Pancreas (tissue), 10 donors: ENCODE data around the gene SALL3. TPM values are rescaled to one million over a fixed set of nuclear protein-coding genes. Genes with fewer than 3 reads are reported as not detected.

ENCODE experiments used
- ATAC-seq, 4 donors: fragments of 200-7000 bp; cut with Tn5 transposase; one replicate each; pipeline versions ENCODE4 v1.8.0 to v1.9.1; 2020; ENCODE audit warnings: mild to moderate bottlenecking in 4 of 4, moderate library complexity in 4 of 4
- DNase-seq, 6 donors: peaks; one replicate each; pipeline ENCODE4 v3.0.0-alpha.2; 2020
- FAIRE-seq: peaks from 2 replicates; lab custom pipeline; 2012; peaks lifted over from hg19 to GRCh38; lab: Jason Lieb, UNC
- H3K27ac ChIP-seq, 4 donors: fragments of 200-600 bp; sonication (generic); 1 replicate in 3 of 4; 2 replicates in 1 of 4; pipeline versions ENCODE4 v1.5.0 to v1.8.0; 2020
- H3K27me3 ChIP-seq, 4 donors: fragments of 200-600 bp; one replicate each; pipeline ENCODE4 v1.8.0; 2021
- H3K36me3 ChIP-seq, 3 donors: fragments of 200-600 bp; sonication (generic) in 1 of 3; one replicate each; pipeline versions ENCODE4 v1.5.0 to v1.8.0; 2020 to 2021
- H3K4me1 ChIP-seq, 3 donors: fragments of 200-600 bp; one replicate each; pipeline ENCODE4 v1.8.0; 2021
- H3K4me3 ChIP-seq, 4 donors: fragments of 200-600 bp; sonication (generic) in 2 of 4; one replicate each; pipeline versions ENCODE4 v1.5.0 to v1.8.0; 2020 to 2021
- H3K9me3 ChIP-seq, 4 donors: fragments of 200-600 bp; one replicate each; pipeline ENCODE4 v1.8.0; 2021
- WGBS, 2 donors: extraction: QIAGEN DNeasy Blood & Tissue Kit; methylation state at CpG; one replicate each; pipeline ENCODE4 v1.1.7; 2013; 5-methylcytosine and 5-hydroxymethylcytosine counted together
- intact Hi-C, 3 donors: fragments of 100-400 bp; cut with DNase I; formaldehyde crosslinking; loops; one replicate each; pipeline versions ENCODE4 v1.11.1 to v1.14.2; 2022
- polyA plus RNA-seq, 2 donors: library from polyadenylated mRNA; stranded (reverse); fragments of 200-250 nt; gene quantifications; one replicate each; pipeline ENCODE4 v1.2.3, GENCODE V29; 2013
- total RNA-seq, 6 donors: library from RNA; stranded (reverse); fragmentation: NEBNext Ultra II Directional in 4 of 6; extraction: Animal tissue kit (Norgen Biotek cat#: 25700) in 4 of 6; gene quantifications; one replicate each; pipeline versions ENCODE4 v1.2.1 to v1.2.4, GENCODE V29; 2021 to 2023
- TF ChIP-seq, protein P1 (sequence below), 4 donors: fragments of 200-600 bp; sonication (generic) in 3 of 4; IDR thresholded peaks; one replicate each; pipeline versions ENCODE4 v1.5.0 to v1.8.0; 2021; ENCODE audit warnings: antibody characterized with exemption in 4 of 4
- donor health status: healthy with polysubstance abuse.
- donor health status: DM: no; HTN: no; CAD: no; lungs with moderate emphysema.
- donor health status: DM: no; HTN: no; CAD: no.
- donor health status: control.
- donor health status: control.
- donor health status: Bipolar disorder and iron deficiency.
- donor health status: DM: yes; HTN: yes; CAD: no.
- donor health status: DM: no; HTN: no; CAD: no.
- donor health status: DM: no; HTN: no; CAD: no.
- donor health status: DM: yes; HTN: yes; CAD: no.

Gene SALL3
- total and polyA plus RNA-seq, 8 donors = 0.03 TPM; not detected in 7

DNA sequence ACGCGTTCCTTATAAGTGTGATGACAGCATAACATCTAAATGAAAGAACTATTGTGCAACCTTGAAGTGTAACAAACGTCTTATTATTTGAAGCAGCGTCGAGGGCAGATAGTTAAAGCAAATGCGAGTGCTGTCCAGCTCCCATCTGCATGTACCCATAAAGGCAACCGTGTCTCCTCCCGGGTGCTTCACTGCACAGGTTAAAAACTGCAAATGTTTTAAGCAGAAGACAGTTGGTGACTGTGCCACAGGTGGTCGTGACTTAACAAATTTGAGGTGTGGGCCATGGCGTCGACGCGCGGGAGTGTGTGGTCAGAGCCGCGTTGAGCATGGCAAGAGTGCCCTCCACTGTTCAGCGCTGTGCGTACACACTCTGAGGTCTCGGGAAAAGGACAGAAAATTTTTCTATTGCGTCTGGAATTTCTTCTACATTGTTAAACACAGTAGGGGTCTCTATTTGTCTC is 6.4 kb downstream of the SALL3 start:
- no peak overlapping the region for H3K4me3 ChIP-seq
- 3 to 5% methylated on average over 20 of the region's 20 CpGs for WGBS, 2 donors
- no peaks in the 10 kb centered on the region for H3K36me3 ChIP-seq
- no peaks in the 10 kb centered on the region for H3K9me3 ChIP-seq
- peaks cover 10 to 74% (median 20%) of the 10 kb centered on the region in 4 donors for H3K27me3 ChIP-seq
- no peak overlapping the region for H3K27ac ChIP-seq
- intact Hi-C loops = loop anchor here in 1 of 3 donors (10.0 kb wide), 1 partner anchor 111 kb away; no protein-coding TSS in a partner anchor
- TF ChIP-seq, protein P1, sequence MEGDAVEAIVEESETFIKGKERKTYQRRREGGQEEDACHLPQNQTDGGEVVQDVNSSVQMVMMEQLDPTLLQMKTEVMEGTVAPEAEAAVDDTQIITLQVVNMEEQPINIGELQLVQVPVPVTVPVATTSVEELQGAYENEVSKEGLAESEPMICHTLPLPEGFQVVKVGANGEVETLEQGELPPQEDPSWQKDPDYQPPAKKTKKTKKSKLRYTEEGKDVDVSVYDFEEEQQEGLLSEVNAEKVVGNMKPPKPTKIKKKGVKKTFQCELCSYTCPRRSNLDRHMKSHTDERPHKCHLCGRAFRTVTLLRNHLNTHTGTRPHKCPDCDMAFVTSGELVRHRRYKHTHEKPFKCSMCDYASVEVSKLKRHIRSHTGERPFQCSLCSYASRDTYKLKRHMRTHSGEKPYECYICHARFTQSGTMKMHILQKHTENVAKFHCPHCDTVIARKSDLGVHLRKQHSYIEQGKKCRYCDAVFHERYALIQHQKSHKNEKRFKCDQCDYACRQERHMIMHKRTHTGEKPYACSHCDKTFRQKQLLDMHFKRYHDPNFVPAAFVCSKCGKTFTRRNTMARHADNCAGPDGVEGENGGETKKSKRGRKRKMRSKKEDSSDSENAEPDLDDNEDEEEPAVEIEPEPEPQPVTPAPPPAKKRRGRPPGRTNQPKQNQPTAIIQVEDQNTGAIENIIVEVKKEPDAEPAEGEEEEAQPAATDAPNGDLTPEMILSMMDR (IDR thresholded peaks at IDR 0.05) = peak in 2 of 4 donors; percentile 13 to 15
- ATAC-seq (peak in 3 of 4 donors; percentile 63 to 69 (median 67)), FAIRE-seq (no peak), DNase-seq (peak in 1 of 6 donors; percentile 56)
- no peaks in the 10 kb centered on the region for H3K4me1 ChIP-seq

DNA sequence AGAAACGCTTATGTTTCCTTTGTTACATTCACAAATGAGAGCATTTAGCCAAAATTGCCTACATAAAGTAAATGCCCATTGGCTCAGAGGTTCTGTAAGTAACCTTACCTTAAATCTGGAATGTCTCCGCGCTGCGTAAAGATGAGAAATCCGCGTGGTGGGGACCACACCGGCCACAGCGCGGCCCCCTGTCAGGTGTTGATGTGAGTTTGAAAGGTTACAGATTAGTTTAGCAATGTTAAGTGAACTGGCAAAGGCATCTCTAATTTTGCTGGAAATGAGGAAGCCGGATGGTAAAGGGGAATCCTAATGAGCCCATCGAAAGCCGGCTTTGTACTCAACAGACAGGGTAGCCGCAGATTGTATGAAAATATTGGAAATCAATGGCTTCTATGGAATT is 11.8 kb downstream of the SALL3 start:
- Histone ChIP-seq H3K9me3 (no peaks in the 10 kb centered on the region), H3K36me3 (no peaks in the 10 kb centered on the region), H3K27me3 (peaks cover 0 to 26% (median 12%) of the 10 kb centered on the region in 4 donors), H3K4me1 (no peaks in the 10 kb centered on the region), H3K27ac (no peak overlapping the region), H3K4me3 (no peak overlapping the region)
- ATAC-seq (no peak), FAIRE-seq (no peak), DNase-seq (no peak)
- intact Hi-C loops = loop anchor here in 1 of 3 donors (10.0 kb wide), 1 partner anchor 907 kb away; no protein-coding TSS in a partner anchor
- TF ChIP-seq, protein P1 (IDR thresholded peaks at IDR 0.05) = no peak
- 49 to 71% methylated on average over 13 of the region's 13 CpGs for WGBS, 2 donors

DNA sequence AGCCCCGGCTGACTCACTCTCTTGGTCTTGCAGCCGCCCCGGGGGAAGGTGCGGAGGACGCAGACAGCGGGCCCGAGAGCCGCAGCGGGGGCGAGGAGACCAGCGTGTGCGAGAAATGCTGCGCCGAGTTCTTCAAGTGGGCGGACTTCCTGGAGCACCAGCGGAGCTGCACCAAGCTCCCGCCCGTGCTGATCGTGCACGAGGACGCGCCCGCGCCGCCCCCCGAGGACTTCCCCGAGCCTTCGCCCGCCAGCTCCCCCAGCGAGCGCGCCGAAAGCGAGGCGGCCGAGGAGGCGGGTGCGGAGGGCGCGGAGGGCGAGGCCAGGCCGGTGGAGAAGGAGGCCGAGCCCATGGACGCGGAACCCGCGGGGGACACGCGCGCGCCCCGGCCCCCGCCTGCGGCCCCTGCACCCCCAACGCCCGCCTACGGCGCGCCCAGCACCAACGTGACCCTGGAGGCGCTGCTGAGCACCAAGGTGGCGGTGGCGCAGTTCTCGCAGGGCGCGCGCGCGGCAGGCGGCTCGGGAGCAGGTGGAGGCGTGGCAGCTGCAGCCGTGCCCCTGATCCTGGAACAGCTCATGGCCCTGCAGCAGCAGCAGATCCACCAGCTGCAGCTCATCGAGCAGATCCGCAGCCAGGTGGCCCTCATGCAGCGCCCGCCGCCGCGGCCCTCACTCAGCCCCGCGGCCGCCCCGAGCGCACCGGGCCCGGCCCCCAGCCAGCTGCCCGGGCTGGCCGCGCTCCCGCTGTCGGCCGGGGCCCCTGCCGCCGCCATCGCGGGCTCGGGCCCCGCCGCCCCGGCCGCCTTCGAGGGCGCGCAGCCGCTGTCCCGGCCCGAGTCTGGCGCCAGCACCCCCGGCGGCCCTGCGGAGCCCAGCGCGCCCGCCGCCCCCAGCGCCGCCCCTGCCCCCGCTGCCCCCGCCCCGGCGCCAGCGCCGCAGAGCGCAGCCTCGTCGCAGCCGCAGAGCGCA is 12.7 kb downstream of the SALL3 start:
- Histone ChIP-seq H3K4me1 (no peaks in the 10 kb centered on the region), H3K9me3 (no peaks in the 10 kb centered on the region), H3K27me3 (peaks cover 0 to 18% (median 7%) of the 10 kb centered on the region in 4 donors), H3K4me3 (no peak overlapping the region), H3K27ac (no peak overlapping the region), H3K36me3 (no peaks in the 10 kb centered on the region)
- intact Hi-C loops = loop anchor here in 1 of 3 donors (10.0 kb wide), 1 partner anchor 908 kb away; no protein-coding TSS in a partner anchor
- 80 to 89% methylated on average over 106 to 129 of the region's 129 CpGs for WGBS, 2 donors
- DNase-seq (peak in 1 of 6 donors; percentile 52), ATAC-seq (no peak), FAIRE-seq (no peak)
- TF ChIP-seq, protein P1 (IDR thresholded peaks at IDR 0.05) = no peak

DNA sequence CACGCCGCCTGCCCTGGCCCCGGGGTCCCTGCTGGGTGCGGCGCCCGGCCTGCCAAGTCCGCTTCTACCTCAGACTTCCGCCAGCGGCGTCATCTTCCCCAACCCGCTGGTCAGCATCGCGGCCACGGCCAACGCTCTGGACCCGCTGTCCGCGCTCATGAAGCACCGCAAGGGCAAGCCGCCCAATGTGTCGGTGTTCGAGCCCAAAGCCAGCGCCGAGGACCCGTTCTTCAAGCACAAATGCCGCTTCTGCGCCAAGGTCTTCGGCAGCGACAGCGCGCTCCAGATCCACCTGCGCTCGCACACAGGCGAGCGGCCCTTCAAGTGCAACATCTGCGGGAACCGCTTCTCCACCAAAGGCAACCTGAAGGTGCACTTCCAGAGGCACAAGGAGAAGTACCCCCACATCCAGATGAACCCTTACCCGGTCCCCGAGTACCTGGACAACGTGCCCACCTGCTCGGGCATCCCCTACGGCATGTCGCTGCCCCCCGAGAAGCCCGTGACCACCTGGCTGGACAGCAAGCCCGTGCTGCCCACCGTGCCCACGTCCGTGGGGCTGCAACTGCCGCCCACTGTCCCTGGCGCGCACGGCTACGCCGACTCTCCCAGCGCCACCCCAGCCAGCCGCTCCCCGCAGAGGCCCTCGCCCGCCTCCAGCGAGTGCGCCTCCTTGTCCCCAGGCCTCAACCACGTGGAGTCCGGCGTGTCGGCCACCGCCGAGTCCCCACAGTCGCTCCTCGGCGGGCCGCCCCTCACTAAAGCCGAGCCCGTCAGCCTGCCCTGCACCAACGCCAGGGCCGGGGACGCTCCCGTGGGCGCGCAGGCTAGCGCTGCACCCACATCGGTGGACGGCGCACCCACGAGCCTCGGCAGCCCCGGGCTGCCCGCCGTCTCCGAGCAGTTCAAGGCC is 13.7 kb downstream of the SALL3 start:
- TF ChIP-seq, protein P1 (IDR thresholded peaks at IDR 0.05) = no peak
- H3K36me3 ChIP-seq = no peaks in the 10 kb centered on the region
- no peak overlapping the region for H3K27ac ChIP-seq
- intact Hi-C loops = loop anchor here in 1 of 3 donors (10.0 kb wide), 1 partner anchor 908 kb away; no protein-coding TSS in a partner anchor
- no peak for FAIRE-seq
- peak in 1 of 6 donors; percentile 65 for DNase-seq
- peaks cover 0 to 8% (median 5%) of the 10 kb centered on the region in 4 donors for H3K27me3 ChIP-seq
- WGBS, 2 donors = 94 to 97% methylated on average over 86 to 90 of the region's 90 CpGs
- H3K4me1 ChIP-seq = no peaks in the 10 kb centered on the region
- H3K9me3 ChIP-seq = no peaks in the 10 kb centered on the region
- no peak for ATAC-seq
- no peak overlapping the region for H3K4me3 ChIP-seq
